Endodermal cell (in vitro differentiated cells): ENCODE data around the gene NFIC. TPM values are rescaled to one million over a fixed set of nuclear protein-coding genes. Genes with fewer than 3 reads are reported as not detected.
A peak's percentile ranks its signal among the peaks of the same experiment; 100 is the strongest.
"Not testable (repeated sequence)": the region's sequence is repeated elsewhere in the genome, so short reads cannot be mapped to it uniquely, and the experiment has no call there.

Experiments
- DNase-seq: peaks from one replicate; pipeline ENCODE4 v3.0.0-alpha.2; 2017
- H3K27ac ChIP-seq: 2 replicates; pipeline ENCODE4 v1.5.1; 2013; ENCODE audit warnings: mild to moderate bottlenecking, low read depth, low read length, moderate library complexity
- H3K27me3 ChIP-seq: 2 replicates; pipeline ENCODE4 v1.6.1; 2013; ENCODE audit warnings: mild to moderate bottlenecking, low read length, moderate library complexity; ENCODE audit not compliant: insufficient read depth, control insufficient read depth, poor library complexity, severe bottlenecking
- H3K36me3 ChIP-seq: 2 replicates; pipeline ENCODE4 v1.7.0; 2013; ENCODE audit warnings: mild to moderate bottlenecking, low read length, moderate library complexity; ENCODE audit not compliant: control insufficient read depth, insufficient read depth
- H3K4me1 ChIP-seq: one replicate; pipeline ENCODE4 v1.7.0; 2013; ENCODE audit warnings: low read length; ENCODE audit not compliant: control insufficient read depth, insufficient read depth
- H3K4me3 ChIP-seq: 2 replicates; pipeline ENCODE4 v1.5.1; 2013; ENCODE audit warnings: mild to moderate bottlenecking, low read length, moderate library complexity
- H3K9ac ChIP-seq: 2 replicates; pipeline ENCODE4 v1.6.1; 2013; ENCODE audit warnings: mild to moderate bottlenecking, low read length, moderate library complexity; ENCODE audit not compliant: poor library complexity, severe bottlenecking; ENCODE audit errors: extremely low read depth
- H3K9me3 ChIP-seq: 2 replicates; pipeline ENCODE4 v1.6.1; 2013; ENCODE audit warnings: mild to moderate bottlenecking, low read length, moderate library complexity; ENCODE audit not compliant: control insufficient read depth
- H3K27ac Mint-ChIP-seq: 2 replicates; pipeline ENCODE4 v1.8.0; 2020; ENCODE audit warnings: mixed read lengths
- H3K27me3 Mint-ChIP-seq: 2 replicates; pipeline ENCODE4 v1.8.0; 2021; ENCODE audit warnings: mild to moderate bottlenecking, mixed read lengths; ENCODE audit not compliant: insufficient read depth
- H3K36me3 Mint-ChIP-seq: 2 replicates; pipeline ENCODE4 v1.8.0; 2020; ENCODE audit warnings: low read depth, mixed read lengths
- H3K4me1 Mint-ChIP-seq: 2 replicates; pipeline ENCODE4 v1.8.0; 2020; ENCODE audit warnings: mixed read lengths
- H3K4me3 Mint-ChIP-seq: 2 replicates; pipeline ENCODE4 v1.8.0; 2020; ENCODE audit warnings: mild to moderate bottlenecking, moderate library complexity, mixed read lengths
- H3K9me3 Mint-ChIP-seq: 2 replicates; pipeline ENCODE4 v1.8.0; 2020; ENCODE audit warnings: mild to moderate bottlenecking, mixed read lengths
- WGBS, 2 experiments: methylation state at CpG; one replicate each; pipeline versions ENCODE4 v1.1.5 to v1.1.7; 2013; ENCODE audit warnings: missing lambda C conversion rate in 2 of 2, mixed read lengths in 1 of 2; ENCODE audit not compliant: insufficient coverage in 1 of 2, insufficient read length in 1 of 2; 5-methylcytosine and 5-hydroxymethylcytosine counted together
- total RNA-seq, 2 donors: library from RNA; stranded (reverse); fragmentation: NEBNext Ultra II Directional in 1 of 2; extraction: Animal tissue kit (Norgen Biotek cat#: 25700) in 1 of 2; gene quantifications; 2 replicates in 1 of 2; 3 replicates in 1 of 2; pipeline ENCODE4 v1.2.1, GENCODE V29; 2021
- TF ChIP-seq, protein P1 (sequence below): fragments of 200-600 bp; sonication (generic); conservative IDR thresholded peaks from 2 replicates; pipeline ENCODE4 v1.5.0; 2021; ENCODE audit warnings: antibody characterized with exemption, mild to moderate bottlenecking

Gene NFIC
- total RNA-seq, 2 donors from 2014 or later: 5.2 to 6.6 TPM

DNA sequence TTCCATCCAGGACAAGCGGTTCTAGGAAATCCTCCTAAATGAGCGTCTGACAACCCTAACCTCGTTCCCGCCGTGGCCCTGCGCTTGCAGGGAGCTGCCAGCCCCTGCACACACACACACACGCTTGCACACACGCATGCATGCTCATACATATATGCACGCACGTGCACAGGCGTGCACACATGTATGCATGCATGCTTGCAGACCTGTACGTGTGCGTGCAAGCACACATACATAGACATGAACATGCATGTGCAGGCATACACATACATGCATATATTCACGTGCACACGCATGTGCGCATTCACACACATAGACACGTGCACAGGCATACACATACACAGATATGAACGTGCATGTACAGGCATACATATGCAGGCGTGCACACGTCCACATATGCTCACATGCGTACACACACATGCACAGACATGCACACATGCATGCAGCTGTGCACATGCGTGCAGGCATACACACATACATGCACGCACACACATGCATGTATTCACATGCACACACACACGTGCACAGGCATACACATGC is 78.4 kb downstream of the NFIC start:
- DNase-seq: no peak
- H3K4me1 ChIP-seq: no peaks in the 10 kb centered on the region
- H3K9me3 Mint-ChIP-seq: no peaks in the 10 kb centered on the region
- H3K4me1 Mint-ChIP-seq: peaks cover 10% of the 10 kb centered on the region
- no peaks in the 10 kb centered on the region for H3K36me3 ChIP-seq
- TF ChIP-seq, protein P1, sequence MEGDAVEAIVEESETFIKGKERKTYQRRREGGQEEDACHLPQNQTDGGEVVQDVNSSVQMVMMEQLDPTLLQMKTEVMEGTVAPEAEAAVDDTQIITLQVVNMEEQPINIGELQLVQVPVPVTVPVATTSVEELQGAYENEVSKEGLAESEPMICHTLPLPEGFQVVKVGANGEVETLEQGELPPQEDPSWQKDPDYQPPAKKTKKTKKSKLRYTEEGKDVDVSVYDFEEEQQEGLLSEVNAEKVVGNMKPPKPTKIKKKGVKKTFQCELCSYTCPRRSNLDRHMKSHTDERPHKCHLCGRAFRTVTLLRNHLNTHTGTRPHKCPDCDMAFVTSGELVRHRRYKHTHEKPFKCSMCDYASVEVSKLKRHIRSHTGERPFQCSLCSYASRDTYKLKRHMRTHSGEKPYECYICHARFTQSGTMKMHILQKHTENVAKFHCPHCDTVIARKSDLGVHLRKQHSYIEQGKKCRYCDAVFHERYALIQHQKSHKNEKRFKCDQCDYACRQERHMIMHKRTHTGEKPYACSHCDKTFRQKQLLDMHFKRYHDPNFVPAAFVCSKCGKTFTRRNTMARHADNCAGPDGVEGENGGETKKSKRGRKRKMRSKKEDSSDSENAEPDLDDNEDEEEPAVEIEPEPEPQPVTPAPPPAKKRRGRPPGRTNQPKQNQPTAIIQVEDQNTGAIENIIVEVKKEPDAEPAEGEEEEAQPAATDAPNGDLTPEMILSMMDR: no peak
- H3K4me3 ChIP-seq: no peak overlapping the region
- no peak overlapping the region for H3K9ac ChIP-seq
- peak overlapping the region; percentile 3 for H3K4me3 Mint-ChIP-seq
- no peaks in the 10 kb centered on the region for H3K27me3 Mint-ChIP-seq
- no peak overlapping the region for H3K27ac Mint-ChIP-seq
- H3K9me3 ChIP-seq: no peaks in the 10 kb centered on the region
- no peaks in the 10 kb centered on the region for H3K27me3 ChIP-seq
- H3K27ac ChIP-seq: peak overlapping the region; percentile 96
- 77 to 78% methylated on average over 21 to 24 of the region's 24 CpGs for WGBS, 2 experiments
- no peaks in the 10 kb centered on the region for H3K36me3 Mint-ChIP-seq

DNA sequence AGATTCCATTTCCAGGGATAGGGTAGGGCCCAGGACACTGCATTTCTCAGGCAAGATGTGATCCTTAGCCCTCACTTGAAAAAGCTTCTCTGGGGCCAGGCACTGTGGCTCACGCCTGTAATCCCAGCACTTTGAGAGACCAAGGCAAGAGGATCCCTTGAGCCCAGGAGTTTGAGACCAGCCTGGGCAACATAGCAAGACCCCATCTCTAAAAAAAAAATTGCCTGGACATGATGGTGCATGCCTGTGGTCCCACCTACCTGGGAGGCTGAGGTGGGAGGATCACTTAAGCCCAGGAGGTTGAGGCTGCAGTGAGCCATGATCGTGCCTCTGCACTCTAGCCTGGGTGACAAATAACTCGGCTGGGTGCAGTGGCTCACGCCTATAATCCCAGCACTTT is 80.3 kb downstream of the NFIC start:
- not testable (repeated sequence) for H3K36me3 ChIP-seq, H3K9me3 ChIP-seq, H3K27ac Mint-ChIP-seq, H3K4me1 ChIP-seq, H3K27me3 ChIP-seq, H3K4me3 Mint-ChIP-seq, H3K9me3 Mint-ChIP-seq, H3K9ac ChIP-seq, H3K27ac ChIP-seq, H3K4me3 ChIP-seq, H3K36me3 Mint-ChIP-seq, H3K27me3 Mint-ChIP-seq, DNase-seq
- WGBS, 2 experiments: 89 to 90% methylated on average over 1 to 4 of the region's 4 CpGs
- peaks cover 10% of the 10 kb centered on the region for H3K4me1 Mint-ChIP-seq

DNA sequence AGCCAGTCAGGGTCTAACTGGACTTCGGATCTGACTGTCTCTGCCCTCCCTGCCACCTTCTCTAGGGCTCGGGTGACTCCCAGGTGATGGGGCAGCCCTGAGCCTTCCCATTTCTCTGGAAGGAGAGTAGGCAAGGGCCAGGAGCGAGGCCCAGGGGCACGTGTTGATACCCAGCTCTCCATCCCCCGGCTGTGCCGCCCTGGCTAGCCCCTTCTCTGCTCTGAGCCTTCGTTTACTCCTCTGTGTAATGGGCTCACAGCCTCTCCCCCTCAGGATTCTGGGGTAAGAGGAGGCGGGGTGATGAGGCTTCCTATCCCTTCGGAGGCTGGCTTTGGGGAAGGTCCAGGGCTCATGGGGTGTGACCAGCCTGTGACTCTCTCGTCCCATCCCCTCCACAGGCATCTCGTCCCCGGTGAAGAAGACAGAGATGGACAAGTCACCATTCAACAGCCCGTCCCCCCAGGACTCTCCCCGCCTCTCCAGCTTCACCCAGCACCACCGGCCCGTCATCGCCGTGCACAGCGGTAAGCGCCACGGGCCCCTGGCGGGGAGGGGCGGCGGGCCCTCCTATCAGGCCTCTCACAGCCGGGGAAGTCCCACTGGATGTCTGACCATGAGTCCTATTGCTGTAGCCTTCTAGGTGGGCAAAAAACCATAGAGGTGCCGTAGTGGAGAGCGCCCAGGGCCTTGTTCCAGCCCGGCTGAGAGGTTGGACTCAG is 82.4 kb downstream of the NFIC start:
- Histone ChIP-seq H3K4me1 (no peaks in the 10 kb centered on the region), H3K27me3 (no peaks in the 10 kb centered on the region), H3K9me3 (no peaks in the 10 kb centered on the region), H3K9ac (no peak overlapping the region), H3K27ac (no peak overlapping the region), H3K4me3 (no peak overlapping the region), H3K36me3 (no peaks in the 10 kb centered on the region)
- no peaks in the 10 kb centered on the region for H3K36me3 Mint-ChIP-seq
- H3K9me3 Mint-ChIP-seq: no peaks in the 10 kb centered on the region
- H3K4me1 Mint-ChIP-seq: peaks cover 5% of the 10 kb centered on the region
- TF ChIP-seq, protein P1: no peak
- no peak overlapping the region for H3K4me3 Mint-ChIP-seq
- no peaks in the 10 kb centered on the region for H3K27me3 Mint-ChIP-seq
- 93 to 96% methylated on average over 15 to 28 of the region's 28 CpGs for WGBS, 2 experiments
- H3K27ac Mint-ChIP-seq: no peak overlapping the region
- DNase-seq: no peak
